Measurements from ENCODE around the gene IGFL2.

The IGFL2 gene

GRCh38 chr19:46209051-46209450 lies 61.0 kb downstream of the IGFL2 start:
- no peak for DNase-seq (ENCODE audit: low read depth in 3 of 3)

- no peak for DNase-seq (ENCODE audit: low read depth in 3 of 3)
These were observed 61.4 kb downstream of the IGFL2 start for GRCh38 chr19:46209472-46209871.

GRCh38 chr19:46210669-46211068 lies 62.6 kb downstream of the IGFL2 start:
- DNase-seq (ENCODE audit: low read depth in 3 of 3), result no peak

All from stimulated activated CD4-positive, alpha-beta T cell treated with anti-CD3 and anti-CD28 coated beads, TNF-alpha, amount 100 ng/mL, for 48 hours (primary cell).